Colon (tissue), 2 donors: ENCODE measurements around the gene AIRE.
"Not testable (repeated sequence)": the region's sequence is repeated elsewhere in the genome, so short reads cannot be mapped to it uniquely, and the experiment has no call there.

Experiments
- FAIRE-seq: peaks from 2 replicates; lab custom pipeline; 2012; peaks lifted over from hg19 to GRCh38; lab: Jason Lieb, UNC
- donor health status: control.
- donor health status: control.

The AIRE gene

DNA sequence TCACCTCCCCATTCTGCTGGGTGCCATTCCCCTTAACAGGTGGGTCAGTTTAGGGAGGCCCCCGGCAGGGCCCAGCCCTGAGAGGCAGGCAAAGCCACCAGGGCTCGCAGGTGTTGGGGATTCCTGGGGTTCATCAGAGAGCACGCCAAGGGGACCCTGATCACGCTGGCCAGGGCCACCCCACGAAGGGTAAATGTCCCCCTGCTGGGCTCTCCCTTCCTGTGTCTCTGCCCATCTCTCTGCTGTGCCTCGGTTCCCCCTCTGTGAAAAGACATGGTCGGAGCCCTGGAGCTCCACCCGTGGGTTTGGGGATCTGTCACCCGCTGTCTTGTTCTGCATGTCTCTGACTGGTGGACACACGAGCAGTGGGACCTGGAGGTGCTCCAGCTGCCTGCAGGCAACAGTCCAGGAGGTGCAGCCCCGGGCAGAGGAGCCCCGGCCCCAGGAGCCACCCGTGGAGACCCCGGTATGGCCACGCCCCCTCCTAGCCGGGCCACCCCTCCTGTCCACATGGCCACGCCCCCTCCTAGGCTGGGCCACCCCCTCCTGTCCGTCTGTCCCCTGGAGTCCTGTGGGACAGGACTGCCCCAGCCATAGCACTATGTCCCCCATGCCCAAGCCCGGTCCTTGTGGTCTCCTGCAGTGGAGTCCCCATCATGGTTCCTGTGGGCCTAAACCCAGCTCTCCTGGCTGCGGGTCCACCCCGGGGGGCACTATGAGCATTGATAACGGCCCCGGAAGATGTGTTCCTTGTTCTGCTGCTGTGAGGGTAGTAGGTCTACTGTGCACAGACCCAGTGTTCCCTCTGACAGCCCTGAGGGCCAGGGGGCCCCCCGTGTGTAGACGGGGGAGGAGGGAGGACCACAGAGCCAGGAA lies 6.5 kb downstream of the AIRE start:
- no peak for FAIRE-seq

DNA sequence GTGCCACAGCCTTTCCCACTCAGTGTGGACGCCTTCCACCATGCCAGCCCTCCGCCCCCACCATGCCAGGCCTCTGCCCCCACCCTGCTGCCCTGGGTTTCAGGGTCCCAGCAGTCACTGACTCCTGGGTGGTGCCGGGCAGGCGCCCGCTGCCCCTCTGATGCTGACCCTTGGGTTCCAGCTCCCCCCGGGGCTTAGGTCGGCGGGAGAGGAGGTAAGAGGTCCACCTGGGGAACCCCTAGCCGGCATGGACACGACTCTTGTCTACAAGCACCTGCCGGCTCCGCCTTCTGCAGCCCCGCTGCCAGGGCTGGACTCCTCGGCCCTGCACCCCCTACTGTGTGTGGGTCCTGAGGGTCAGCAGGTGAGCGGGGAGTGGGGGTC lies 7.1 kb downstream of the AIRE start:
- no peak for FAIRE-seq

DNA sequence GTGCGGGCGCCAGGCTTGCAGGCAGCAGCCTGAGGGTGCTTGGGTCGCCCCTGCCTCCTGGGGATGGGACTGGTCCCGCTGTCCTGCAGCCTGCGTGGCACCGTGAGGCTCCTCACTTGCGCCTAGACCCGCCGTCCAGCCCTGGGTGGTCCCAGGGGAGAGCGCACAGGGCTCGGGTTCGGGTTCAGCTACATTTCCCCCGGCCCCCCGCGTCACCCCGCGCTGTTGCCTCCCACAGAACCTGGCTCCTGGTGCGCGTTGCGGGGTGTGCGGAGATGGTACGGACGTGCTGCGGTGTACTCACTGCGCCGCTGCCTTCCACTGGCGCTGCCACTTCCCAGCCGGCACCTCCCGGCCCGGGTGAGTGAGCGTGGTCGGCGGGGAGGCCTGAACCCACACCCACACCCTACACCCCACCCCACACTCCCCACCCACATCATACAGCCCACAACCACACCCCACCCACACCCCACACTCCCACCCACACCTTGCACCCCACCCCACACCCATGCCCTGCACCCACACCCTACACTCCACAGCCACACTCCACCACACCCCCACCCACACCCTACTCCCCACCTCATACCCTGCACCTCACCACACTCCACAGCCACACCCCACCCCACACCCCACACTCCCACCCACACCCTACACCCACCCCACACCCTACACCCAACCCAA lies 8.0 kb downstream of the AIRE start:
- FAIRE-seq, result no peak

DNA sequence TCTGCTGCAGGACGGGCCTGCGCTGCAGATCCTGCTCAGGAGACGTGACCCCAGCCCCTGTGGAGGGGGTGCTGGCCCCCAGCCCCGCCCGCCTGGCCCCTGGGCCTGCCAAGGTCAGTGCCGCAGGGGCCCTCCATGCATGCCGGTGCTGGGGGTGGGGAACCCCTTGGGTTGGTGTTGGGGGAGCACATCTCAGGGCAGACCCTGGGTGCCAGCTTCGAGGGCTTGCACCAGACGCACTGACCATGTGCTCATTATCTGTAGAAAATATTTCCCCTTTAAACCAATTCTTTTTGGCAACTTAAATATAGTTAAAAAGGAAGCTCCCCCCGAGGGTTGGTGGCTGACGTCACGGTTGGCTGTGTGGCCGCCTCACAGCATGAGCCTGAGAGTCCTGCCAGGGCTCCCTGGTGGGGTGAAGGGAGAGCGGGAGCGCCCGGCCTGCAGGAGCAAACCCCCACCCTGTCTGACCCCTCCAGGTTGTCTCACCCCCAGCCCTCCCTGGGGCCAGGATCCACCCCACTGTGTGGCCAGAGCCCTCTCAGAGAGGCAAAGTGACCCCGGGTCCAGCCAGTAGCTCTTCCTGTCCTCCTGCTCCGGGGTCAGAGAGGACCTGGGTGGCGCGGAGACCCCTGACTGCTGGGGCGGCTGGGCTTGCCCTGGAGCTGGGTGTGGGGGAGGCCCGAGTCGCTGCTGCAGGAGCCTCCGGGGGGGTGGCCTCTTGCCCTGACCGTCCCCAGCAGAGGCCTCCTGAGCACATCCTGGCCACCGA lies 8.9 kb downstream of the AIRE start:
- FAIRE-seq, result no peak

DNA sequence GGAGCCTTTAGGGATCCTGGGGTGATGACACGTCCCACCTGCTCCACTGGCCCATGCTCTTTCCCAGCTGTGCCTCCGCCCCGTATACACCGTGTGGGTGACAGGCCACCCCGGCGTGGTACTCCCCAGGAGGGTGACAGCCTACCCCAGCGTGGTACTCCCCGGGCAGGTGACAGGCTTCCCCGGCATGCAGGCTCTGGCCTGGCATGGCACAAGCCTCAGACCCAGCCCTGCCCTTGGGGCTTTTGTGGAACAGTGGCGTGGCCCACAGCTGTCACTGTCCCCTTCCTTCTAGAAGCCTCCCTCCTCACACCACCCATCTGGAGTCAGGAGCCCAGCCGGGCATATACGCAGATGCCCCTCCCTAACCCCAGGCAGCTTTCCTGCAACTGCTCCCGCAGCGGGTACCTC lies 9.5 kb downstream of the AIRE start:
- FAIRE-seq, result no peak

DNA sequence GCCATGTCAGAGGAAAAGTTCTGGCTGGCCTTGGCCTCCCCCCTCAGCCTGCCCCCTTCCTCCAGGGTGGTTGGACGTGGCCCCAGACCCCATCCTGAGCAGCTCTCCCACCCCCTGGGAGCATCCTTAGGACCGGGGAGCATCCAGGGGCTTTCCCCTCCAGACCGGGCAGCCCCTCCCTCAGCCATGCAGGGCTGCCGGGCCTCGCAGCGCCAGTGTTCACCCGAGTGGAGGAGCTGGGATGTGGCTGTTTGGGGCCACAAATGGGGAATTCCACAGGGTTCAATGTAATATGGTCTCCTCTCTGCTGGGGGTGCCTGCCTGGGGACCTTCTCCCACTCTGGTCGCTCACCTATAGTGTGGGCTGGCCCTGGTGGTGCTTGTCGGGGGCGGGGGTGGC lies 10.0 kb downstream of the AIRE start:
- FAIRE-seq, result no peak

DNA sequence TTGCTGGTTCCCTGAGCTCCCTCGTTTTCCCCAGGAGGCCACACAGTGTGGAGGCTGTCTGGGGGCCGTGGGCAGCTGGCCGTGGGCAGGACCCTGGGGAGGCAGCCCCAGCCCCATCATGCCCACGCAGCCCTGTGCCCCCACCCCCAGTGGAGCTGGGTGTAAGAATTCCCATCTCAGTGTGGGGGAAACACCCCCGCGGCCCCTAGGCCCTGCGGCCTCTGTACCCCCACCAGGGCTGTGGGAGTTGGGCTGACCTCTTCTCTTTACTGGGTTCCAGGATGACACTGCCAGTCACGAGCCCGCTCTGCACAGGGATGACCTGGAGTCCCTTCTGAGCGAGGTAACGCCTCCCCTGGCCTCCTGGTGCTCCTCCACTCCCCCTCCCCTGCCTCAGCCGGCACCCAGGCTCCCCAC lies 10.4 kb downstream of the AIRE start:
- no peak for FAIRE-seq

DNA sequence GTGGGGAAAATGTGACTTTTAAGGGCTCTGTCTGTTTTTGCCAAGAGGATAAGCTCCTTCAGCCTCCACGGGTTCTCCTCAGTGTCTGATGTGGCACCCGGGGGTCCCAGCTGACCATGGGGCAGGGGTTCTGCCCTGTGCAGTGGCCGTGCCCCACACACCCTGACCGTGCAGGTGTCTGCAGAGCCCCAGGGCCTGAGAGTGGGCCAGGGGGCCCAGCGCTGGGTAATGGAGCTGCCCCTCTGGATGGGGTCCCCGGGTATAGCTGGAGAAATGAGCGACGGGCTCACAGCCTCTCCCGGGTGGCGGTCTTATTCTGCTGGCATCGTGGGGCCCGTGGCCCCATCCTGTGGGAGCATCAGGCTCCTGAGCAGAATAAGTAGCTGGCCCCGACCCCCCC lies 11.2 kb downstream of the AIRE start:
- FAIRE-seq, result no peak

DNA sequence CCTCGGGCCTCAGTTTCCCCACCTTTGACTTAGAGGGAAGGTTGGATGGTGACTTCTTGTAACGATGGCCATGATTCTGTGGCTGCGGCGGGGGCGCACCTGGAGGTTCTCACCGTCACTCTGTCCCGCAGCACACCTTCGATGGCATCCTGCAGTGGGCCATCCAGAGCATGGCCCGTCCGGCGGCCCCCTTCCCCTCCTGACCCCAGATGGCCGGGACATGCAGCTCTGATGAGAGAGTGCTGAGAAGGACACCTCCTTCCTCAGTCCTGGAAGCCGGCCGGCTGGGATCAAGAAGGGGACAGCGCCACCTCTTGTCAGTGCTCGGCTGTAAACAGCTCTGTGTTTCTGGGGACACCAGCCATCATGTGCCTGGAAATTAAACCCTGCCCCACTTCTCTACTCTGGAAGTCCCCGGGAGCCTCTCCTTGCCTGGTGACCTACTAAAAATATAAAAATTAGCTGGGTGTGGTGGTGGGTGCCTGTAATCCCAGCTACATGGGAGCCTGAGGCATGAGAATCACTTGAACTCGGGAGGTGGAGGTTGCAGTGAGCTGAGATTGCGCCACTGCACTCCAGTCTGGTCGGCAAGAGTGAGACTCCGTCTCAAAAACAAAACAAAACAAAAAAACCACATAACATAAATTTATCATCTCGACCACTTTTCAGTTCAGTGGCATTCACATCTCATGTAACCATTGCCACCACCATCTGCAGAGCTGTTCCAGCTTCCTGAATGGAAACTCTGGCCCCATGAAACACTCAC lies 12.0 kb downstream of the AIRE start:
- FAIRE-seq, result no peak

DNA sequence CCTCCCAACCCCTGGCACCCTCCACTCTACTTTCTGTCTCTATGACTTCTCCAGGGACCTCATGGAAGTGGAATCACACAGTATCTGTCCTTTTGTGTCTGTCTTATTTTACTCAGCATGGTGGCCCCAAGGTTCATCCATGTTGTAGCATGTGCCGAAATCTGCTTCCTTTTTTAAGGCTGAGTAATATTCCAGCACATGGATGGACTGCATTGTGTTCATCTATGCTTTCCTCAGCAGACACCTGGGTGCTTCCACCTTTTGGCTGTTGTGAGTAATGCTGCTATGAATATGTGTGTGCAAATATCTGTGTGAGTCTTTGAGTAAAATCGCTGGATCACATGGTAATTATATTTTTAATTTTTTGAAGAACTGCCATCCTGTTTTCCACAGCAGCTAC lies 12.6 kb downstream of the AIRE start:
- no peak for FAIRE-seq

DNA sequence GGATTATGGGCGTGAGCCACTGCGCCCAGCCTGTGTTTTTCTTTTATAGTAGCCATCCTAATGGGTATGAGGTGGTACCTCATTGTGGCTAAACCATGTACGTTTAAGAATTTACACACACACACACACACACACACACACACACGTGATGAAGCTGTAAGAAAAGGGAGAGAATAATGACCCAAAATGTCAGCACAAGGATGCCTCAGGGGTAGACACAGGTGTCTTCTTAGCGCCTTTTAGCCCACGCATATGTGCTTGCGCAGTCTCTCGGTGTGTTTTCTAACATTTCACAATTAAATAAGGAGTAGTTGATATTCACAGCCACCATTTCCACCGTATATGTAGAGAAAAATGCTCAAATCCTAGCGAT lies 13.4 kb downstream of the AIRE start:
- no peak for FAIRE-seq

DNA sequence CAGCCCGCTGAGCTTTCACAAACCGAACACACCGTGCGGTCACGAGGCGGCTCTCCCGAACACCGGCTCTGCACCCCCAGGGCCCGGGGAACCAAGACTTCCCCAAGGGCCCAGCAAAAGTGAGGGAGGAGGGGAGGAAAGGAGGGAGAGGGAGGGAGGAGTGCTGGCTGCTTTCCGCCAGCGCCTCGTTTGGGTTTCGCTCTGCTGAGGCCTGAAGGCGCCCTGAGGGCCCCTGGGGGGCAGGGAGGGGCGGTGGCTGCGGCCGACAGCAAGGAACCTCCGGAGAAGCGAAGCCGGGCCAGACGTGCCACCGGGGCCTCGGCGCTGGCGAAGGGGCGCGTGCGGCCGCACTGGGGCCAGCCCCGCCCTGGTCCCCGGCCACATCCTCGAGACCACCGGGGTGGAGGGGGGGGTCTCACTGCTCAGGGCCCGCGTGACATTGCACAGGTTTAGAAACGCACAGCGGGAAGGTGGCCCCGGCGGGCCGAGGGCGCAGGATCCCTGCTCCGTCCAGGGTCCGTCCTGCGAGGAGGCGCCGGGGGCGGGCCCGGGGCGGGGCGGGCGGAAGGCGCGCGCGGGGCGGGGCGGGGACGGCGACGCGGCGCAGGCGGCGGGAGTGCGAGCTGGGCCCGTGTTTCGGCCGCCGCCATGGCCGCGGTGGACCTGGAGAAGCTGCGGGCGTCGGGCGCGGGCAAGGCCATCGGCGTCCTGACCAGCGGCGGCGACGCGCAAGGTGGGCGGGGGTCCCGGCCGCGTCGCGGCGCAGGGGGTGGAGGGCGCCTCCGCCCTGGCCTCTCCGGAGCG lies 14.0 kb downstream of the AIRE start, which contains the start of gene PFKL:
TSS of gene PFKL (plus strand) at position 596 of the 804 bp plus-strand sequence. CDS start at position 649, 53 bp downstream.
- no peak for FAIRE-seq

DNA sequence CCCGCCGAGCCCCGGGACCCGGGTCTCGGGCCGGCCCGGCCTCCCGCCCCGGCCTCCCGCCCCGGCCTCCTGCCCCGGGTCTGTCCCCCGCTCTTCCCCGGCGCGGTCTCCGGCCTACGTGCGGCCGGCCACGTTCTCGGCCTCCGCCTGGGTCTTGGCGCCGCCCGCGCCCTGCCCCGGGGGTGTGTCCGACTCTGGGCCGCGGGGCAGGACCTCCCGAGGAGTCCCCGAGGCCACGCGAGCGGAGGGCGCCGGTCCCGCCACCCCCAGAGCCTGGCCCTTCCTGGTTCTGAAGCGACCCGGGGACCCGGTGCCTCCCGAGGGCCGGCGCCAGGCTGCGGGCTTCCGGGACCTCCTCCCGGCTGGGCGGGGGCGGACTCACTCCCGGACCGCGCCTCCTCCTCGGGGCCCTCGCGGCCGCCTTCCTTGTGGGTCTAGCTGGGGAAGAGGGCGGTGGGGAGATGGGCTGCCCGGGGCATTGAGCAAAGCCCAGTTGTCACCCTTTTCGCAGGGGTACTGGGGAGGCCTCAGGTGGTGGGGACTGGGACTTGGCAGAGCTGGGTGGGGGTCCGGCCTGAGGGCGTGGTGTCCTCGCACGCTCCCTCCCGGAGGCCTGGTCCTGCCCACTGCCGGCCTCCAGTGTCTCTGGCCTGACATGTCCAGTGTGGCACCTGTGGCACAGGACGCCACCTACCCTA lies 14.7 kb downstream of the AIRE start:
- FAIRE-seq, result no peak

DNA sequence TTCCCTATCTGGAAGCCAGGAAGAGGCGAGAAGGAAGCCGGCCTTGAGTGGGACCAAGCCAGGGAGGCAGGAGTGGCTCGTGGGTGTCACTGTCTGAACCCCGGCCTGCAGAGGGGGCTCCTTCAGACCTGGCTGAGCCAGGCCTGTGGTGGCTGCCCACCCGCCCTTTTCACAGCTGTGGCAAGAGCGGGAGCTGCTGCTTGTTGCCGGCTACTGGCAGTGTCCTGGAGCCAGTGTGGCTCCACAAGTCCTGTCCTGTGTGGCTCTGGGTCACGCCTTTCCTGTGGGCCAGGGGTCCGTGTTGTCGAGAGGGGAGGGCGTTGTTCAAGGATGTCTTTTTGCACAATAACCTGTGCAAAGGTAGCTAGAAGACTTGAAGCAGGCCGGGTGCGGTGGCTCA lies 15.5 kb downstream of the AIRE start:
- FAIRE-seq, result no peak

DNA sequence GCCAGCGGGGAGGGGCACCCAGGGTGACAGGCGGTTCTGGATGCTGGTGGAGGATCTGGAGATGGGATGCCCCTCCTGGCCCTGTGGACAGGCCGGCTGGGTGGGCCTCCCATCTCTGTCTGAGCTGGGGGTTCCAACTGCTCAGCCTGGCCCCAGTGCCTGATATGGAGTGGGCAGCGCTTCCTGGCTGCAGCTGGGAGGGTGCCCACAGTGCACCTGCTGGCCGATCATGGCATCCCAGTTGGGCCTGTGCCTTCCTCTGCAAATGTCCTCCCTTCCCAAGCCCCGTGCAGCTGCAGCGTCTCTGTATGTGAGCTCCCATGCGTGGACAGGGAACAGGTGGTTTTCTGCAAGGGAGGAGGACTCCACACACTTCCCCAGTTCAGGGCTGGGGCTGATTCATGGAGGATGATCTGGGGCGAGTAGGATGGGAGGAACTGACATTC lies 16.3 kb downstream of the AIRE start:
- FAIRE-seq, result no peak

DNA sequence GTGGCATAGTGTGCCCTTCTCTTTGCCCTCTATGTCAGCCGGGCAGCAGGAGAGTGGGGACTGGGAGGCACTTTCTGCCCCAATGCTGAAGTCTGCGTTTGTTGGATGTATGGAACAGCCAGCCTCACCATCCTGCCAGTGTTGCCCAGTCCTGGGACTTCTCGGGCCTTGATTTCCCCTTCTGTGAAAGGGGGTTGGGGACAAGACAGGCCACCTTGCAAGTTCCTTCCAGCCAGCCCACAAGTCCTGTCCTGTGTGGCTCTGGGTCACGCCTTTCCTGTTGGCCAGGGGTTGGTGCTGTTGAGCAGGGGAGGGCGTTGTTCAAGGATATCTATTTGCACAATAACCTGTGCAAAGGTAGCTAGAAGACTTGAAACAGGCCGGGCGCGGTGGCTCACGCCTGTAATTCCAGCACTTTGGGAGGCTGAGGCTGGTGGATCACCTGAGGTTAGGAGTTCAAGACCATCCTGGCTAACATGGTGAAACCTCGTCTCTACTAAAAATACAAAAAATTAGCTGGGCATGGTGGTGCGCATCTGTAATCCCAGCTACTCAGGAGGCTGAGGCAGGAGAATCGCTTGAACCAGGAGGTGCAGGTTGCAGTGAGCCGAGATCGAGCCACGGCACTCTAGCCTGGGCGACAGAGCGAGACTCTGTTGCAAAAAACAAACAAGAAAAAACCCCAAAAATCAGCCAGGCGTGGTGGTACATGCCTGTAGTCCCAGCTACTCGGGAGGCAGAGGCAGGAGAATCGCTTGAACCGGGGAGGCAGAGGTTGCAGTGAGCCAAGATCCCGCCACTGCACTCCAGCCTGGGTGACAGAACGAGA lies 17.1 kb downstream of the AIRE start:
- FAIRE-seq, result not testable (repeated sequence)

DNA sequence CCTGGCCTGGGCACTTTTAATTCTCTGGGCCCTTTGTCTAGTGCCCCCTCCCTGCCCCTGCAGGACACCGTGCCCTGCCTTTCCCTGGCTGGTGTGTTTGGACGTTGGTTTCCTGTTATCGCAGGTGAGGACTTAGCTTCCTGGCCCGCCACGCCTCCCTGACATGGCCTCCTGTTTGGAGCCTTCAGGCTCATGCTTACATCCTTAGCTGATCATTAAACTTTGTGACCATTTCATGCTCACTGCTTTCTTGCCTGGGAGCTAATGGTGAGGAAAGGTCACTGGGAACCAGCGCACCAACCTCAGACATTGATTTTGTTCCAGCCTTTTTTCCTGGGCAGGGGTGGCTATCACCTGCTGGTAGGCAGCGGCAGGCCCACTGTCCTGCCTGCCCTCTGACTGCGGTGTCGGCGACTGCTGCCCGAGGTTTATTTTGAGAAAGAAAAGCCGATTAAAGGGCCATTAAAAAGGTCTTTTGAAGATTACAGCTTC lies 17.9 kb downstream of the AIRE start:
- FAIRE-seq, result no peak

DNA sequence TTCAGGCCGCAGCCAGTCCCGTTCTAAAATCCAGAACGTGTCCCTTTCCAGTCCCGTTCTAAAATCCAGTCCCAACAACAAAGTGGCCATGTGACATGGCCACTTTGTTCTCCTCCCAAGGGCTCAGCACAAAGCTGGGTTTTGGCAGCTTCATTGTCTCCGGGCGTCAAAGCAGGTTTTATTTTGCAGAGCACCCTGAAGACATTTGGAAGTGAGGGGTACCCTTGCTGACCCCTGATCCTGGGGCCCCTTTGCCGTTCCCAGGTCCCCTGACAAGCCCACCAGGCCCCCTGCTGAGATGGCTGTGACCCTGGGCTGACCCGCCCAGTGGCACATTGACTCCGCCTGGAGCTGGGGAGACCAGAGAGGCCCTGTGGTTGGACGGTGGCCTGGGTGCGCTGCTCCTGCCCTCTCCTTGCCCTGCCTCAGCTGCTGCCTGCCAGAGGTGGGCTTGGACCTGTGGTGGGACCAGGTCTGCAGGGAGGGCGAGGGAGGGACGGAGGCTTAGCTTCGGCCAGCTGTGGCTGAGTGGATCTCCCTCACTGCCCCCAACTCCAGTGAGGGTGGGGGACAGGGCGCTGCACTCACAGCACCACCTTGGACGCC lies 18.4 kb downstream of the AIRE start:
- no peak for FAIRE-seq

DNA sequence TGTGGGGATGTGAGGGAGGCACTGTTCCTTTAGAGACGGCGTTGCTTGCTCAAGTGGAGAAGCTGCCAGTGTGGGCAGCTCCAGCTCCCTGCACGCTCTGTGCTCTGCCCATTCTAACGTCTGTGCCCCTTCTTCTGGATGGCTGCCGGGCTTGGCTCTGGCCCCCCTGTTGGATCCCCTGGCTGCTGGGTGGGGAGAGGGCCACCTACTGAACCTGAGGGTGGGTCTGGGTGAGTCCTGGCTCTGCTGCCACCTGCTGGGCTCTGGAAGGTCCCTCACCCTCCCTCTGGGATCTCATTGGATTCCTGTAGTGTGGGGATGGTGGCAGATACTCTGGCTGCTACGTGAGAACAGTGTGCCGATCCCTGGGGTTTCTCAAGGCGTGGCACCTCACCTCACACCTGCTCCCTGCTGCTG lies 19.2 kb downstream of the AIRE start:
- no peak for FAIRE-seq
